Activated CD4-positive, alpha-beta T cell treated with anti-CD3 and anti-CD28 coated beads for 1 hour (primary cell): ENCODE measurements around the gene GOLGA1.
"Not testable (repeated sequence)": the region's sequence is repeated elsewhere in the genome, so short reads cannot be mapped to it uniquely, and the experiment has no call there.

Source experiments
- DNase-seq: peaks from one replicate; pipeline ENCODE4 v3.0.0-alpha.2; 2020

Gene GOLGA1

GRCh38 chr9:124855944-124856765 lies 84.7 kb downstream of the GOLGA1 start:
- no peak for DNase-seq

- no peak for DNase-seq
Measured at GRCh38 chr9:124855566-124855943, 85.3 kb downstream of the GOLGA1 start.

GRCh38 chr9:124854822-124855221 lies 86.1 kb downstream of the GOLGA1 start:
- no peak for DNase-seq

GRCh38 chr9:124854161-124854560 lies 86.7 kb downstream of the GOLGA1 start:
- no peak for DNase-seq

- no peak for DNase-seq
Measured at GRCh38 chr9:124853605-124854143, 87.2 kb downstream of the GOLGA1 start.

- DNase-seq = peak; percentile 60
Measured at GRCh38 chr9:124852829-124853531, 87.9 kb downstream of the GOLGA1 start, which contains the start of gene WDR38. WDR38 (plus strand) TSS chr9:124853460; CDS start chr9:124853532, 72 bp downstream.

GRCh38 chr9:124852121-124852828 lies 88.6 kb downstream of the GOLGA1 start:
- no peak for DNase-seq

- DNase-seq = no peak
Measured at GRCh38 chr9:124849801-124850200, 91.1 kb downstream of the GOLGA1 start.

GRCh38 chr9:124846969-124847368 lies 93.9 kb downstream of the GOLGA1 start:
- no peak for DNase-seq

GRCh38 chr9:124846467-124846866 lies 94.4 kb downstream of the GOLGA1 start:
- DNase-seq = not testable (repeated sequence)

- DNase-seq = no peak
Measured at GRCh38 chr9:124844291-124844690, 96.6 kb downstream of the GOLGA1 start.

GRCh38 chr9:124843456-124844034 lies 97.3 kb downstream of the GOLGA1 start:
- DNase-seq = no peak

- DNase-seq = no peak
Measured at GRCh38 chr9:124841075-124841821, 99.6 kb downstream of the GOLGA1 start.

GRCh38 chr9:124840300-124840833 lies 100.5 kb downstream of the GOLGA1 start:
- no peak for DNase-seq

- no peak for DNase-seq
Measured at GRCh38 chr9:124839612-124840299, 101.1 kb downstream of the GOLGA1 start.

- not testable (repeated sequence) for DNase-seq
Measured at GRCh38 chr9:124838567-124839275, 102.2 kb downstream of the GOLGA1 start.

- DNase-seq = not testable (repeated sequence)
Measured at GRCh38 chr9:124838132-124838531, 102.8 kb downstream of the GOLGA1 start.

- DNase-seq = no peak
Measured at GRCh38 chr9:124835026-124835557, 105.8 kb downstream of the GOLGA1 start.

- no peak for DNase-seq
Measured at GRCh38 chr9:124834591-124834990, 106.3 kb downstream of the GOLGA1 start.
